ENCODE results near the gene DAP. TPM values are rescaled to one million over a fixed set of nuclear protein-coding genes. Genes with fewer than 3 reads are reported as not detected.

Gene DAP
- total and polyA plus RNA-seq, 10 of the 15 experiments (the other 5 are each of a cell fraction or from before 2014, with no cell fraction given) = 12.9 to 130 (median 49.9) TPM

DNA sequence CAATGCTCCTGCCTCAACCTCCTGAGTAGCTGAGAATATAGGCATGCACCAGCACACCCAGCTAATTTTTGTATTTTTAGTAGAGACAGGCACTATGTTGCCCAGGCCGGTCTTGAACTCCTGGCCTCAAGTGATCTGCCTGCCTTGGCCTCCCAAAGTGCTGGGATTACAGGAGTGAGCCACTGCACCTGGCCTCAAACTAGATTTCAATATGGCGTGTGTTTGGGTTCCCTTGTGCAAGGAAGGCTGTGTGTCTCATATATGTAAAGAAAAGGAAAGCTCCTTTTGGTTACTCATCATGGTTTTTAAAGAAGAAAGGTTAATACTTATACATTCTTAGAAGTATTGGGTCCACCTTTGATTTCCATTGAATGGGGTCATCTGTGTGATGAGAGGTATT lies 126.5 kb downstream of the DAP start (continued):
- TF ChIP-seq BCL11A (IDR thresholded peaks at IDR 0.05; ENCODE audit: low read depth, low read length) = no peak
- no peak for TF ChIP-seq ZBED1 (IDR thresholded peaks at IDR 0.05; ENCODE audit: borderline replicate concordance)
- TF ChIP-seq BHLHE40 (IDR thresholded peaks at IDR 0.05; ENCODE audit: borderline replicate concordance in 1 of 2, low read depth in 2 of 2, low read length in 1 of 2) = no peak
- TF ChIP-seq ZNF207 (IDR thresholded peaks at IDR 0.05; ENCODE audit: borderline replicate concordance) = no peak
- no peak for TF ChIP-seq ZNF622 (IDR thresholded peaks at IDR 0.05)
- TF ChIP-seq POLR2A (IDR thresholded peaks at IDR 0.05; ENCODE audit: low read depth, low read length) = no peak
- no peak for TF ChIP-seq MTA2 (IDR thresholded peaks at IDR 0.05; ENCODE audit: low read depth)
- TF ChIP-seq RB1 (IDR thresholded peaks at IDR 0.05; ENCODE audit: borderline replicate concordance) = no peak
- no peak for TF ChIP-seq SMARCA5 (IDR thresholded peaks at IDR 0.05)
- TF ChIP-seq, protein P1, sequence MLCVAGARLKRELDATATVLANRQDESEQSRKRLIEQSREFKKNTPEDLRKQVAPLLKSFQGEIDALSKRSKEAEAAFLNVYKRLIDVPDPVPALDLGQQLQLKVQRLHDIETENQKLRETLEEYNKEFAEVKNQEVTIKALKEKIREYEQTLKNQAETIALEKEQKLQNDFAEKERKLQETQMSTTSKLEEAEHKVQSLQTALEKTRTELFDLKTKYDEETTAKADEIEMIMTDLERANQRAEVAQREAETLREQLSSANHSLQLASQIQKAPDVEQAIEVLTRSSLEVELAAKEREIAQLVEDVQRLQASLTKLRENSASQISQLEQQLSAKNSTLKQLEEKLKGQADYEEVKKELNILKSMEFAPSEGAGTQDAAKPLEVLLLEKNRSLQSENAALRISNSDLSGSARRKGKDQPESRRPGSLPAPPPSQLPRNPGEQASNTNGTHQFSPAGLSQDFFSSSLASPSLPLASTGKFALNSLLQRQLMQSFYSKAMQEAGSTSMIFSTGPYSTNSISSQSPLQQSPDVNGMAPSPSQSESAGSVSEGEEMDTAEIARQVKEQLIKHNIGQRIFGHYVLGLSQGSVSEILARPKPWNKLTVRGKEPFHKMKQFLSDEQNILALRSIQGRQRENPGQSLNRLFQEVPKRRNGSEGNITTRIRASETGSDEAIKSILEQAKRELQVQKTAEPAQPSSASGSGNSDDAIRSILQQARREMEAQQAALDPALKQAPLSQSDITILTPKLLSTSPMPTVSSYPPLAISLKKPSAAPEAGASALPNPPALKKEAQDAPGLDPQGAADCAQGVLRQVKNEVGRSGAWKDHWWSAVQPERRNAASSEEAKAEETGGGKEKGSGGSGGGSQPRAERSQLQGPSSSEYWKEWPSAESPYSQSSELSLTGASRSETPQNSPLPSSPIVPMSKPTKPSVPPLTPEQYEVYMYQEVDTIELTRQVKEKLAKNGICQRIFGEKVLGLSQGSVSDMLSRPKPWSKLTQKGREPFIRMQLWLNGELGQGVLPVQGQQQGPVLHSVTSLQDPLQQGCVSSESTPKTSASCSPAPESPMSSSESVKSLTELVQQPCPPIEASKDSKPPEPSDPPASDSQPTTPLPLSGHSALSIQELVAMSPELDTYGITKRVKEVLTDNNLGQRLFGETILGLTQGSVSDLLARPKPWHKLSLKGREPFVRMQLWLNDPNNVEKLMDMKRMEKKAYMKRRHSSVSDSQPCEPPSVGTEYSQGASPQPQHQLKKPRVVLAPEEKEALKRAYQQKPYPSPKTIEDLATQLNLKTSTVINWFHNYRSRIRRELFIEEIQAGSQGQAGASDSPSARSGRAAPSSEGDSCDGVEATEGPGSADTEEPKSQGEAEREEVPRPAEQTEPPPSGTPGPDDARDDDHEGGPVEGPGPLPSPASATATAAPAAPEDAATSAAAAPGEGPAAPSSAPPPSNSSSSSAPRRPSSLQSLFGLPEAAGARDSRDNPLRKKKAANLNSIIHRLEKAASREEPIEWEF (IDR thresholded peaks at IDR 0.05; ENCODE audit: insufficient replicate concordance, low read depth, low read length) = no peak
- TF ChIP-seq EED (IDR thresholded peaks at IDR 0.05; ENCODE audit: low read depth) = no peak; the same call in 1 of the 2 replicates
- no peak for TF ChIP-seq GABPA (IDR thresholded peaks at IDR 0.05; ENCODE audit: low read depth)
- no peak for TF ChIP-seq ESRRA (IDR thresholded peaks at IDR 0.05; ENCODE audit: low read length)
- no peak for TF ChIP-seq CBFB (IDR thresholded peaks at IDR 0.05; ENCODE audit: low read depth)
- TF ChIP-seq YY1 (IDR thresholded peaks at IDR 0.05; ENCODE audit: low read depth, low read length) = no peak
- peak; percentile 96 for TF ChIP-seq ZNF592 (IDR thresholded peaks at IDR 0.05)
- TF ChIP-seq POLR2AphosphoS5 (IDR thresholded peaks at IDR 0.05; ENCODE audit: low read length) = no peak
- 0 out of 2 replicates have a peak, but pooled peaks have one; percentile 82 for TF ChIP-seq HDGF (IDR thresholded peaks at IDR 0.05)
- TF ChIP-seq ZNF274 (IDR thresholded peaks at IDR 0.05; ENCODE audit: insufficient read depth, insufficient read length) = no peak
- TF ChIP-seq, protein P2, sequence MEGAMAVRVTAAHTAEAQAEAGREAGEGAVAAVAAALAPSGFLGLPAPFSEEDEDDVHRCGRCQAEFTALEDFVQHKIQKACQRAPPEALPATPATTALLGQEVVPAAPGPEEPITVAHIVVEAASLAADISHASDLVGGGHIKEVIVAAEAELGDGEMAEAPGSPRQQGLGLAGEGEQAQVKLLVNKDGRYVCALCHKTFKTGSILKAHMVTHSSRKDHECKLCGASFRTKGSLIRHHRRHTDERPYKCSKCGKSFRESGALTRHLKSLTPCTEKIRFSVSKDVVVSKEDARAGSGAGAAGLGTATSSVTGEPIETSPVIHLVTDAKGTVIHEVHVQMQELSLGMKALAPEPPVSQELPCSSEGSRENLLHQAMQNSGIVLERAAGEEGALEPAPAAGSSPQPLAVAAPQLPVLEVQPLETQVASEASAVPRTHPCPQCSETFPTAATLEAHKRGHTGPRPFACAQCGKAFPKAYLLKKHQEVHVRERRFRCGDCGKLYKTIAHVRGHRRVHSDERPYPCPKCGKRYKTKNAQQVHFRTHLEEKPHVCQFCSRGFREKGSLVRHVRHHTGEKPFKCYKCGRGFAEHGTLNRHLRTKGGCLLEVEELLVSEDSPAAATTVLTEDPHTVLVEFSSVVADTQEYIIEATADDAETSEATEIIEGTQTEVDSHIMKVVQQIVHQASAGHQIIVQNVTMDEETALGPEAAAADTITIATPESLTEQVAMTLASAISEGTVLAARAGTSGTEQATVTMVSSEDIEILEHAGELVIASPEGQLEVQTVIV (IDR thresholded peaks at IDR 0.05; ENCODE audit: borderline replicate concordance, partially characterized antibody) = no peak
- TF ChIP-seq RELA (IDR thresholded peaks at IDR 0.05; ENCODE audit: borderline replicate concordance, partially characterized antibody) = no peak

Measured in GM12878 (cell line).